H9 (cell line): Measurements from ENCODE around the gene SIGLEC12. TPM values are rescaled to one million over a fixed set of nuclear protein-coding genes. Genes with fewer than 3 reads are reported as not detected.

ENCODE experiments used
- DNase-seq: peaks from one replicate; pipeline ENCODE4 v3.0.0-alpha.2; 2017
- H2AFZ ChIP-seq: one replicate; pipeline ENCODE4 v1.6.1; 2013; ENCODE audit warnings: mild to moderate bottlenecking, low read length, control low read depth, moderate library complexity
- H2AK5ac ChIP-seq: 2 replicates; pipeline ENCODE4 v1.6.1; 2013; ENCODE audit warnings: low read length, control low read depth, mixed read lengths; ENCODE audit not compliant: insufficient read length
- H2BK120ac ChIP-seq: one replicate; pipeline ENCODE4 v1.6.1; 2013; ENCODE audit warnings: low read depth, mild to moderate bottlenecking, low read length, control low read depth, inconsistent platforms; ENCODE audit not compliant: poor library complexity, severe bottlenecking
- H2BK12ac ChIP-seq: 2 replicates; pipeline ENCODE4 v1.6.1; 2013; ENCODE audit warnings: low read length, control low read depth, mixed read lengths, low read depth; ENCODE audit not compliant: insufficient read length
- H2BK15ac ChIP-seq: 2 replicates; pipeline ENCODE4 v1.6.1; 2013; ENCODE audit warnings: low read depth, low read length, control low read depth
- H2BK20ac ChIP-seq: one replicate; pipeline ENCODE4 v1.6.1; 2013; ENCODE audit warnings: low read depth, mild to moderate bottlenecking, low read length, control low read depth, inconsistent platforms; ENCODE audit not compliant: poor library complexity, severe bottlenecking
- H2BK5ac ChIP-seq: 2 replicates; pipeline ENCODE4 v1.6.1; 2013; ENCODE audit warnings: low read length, control low read depth, mixed read lengths; ENCODE audit not compliant: insufficient read length
- H3K14ac ChIP-seq: 2 replicates; pipeline ENCODE4 v1.6.1; 2013; ENCODE audit warnings: low read length, control low read depth; ENCODE audit not compliant: insufficient read depth
- H3K18ac ChIP-seq: 2 replicates; pipeline ENCODE4 v1.6.1; 2013; ENCODE audit warnings: low read depth, mild to moderate bottlenecking, mixed read lengths, low read length, control low read depth; ENCODE audit not compliant: insufficient read length
- H3K23ac ChIP-seq: 2 replicates; pipeline ENCODE4 v1.6.1; 2013; ENCODE audit warnings: low read length, control low read depth, mixed read lengths, low read depth; ENCODE audit not compliant: insufficient read length
- H3K23me2 ChIP-seq: 2 replicates; pipeline ENCODE4 v1.6.1; 2013; ENCODE audit warnings: low read depth, mild to moderate bottlenecking, mixed read lengths, low read length, control low read depth; ENCODE audit not compliant: insufficient read length, poor library complexity, severe bottlenecking
- H3K27ac ChIP-seq: 2 replicates; pipeline ENCODE4 v1.5.1; 2013; ENCODE audit warnings: low read length, control low read depth, mixed read lengths, low read depth; ENCODE audit not compliant: insufficient read length
- H3K27me3 ChIP-seq: 2 replicates; pipeline ENCODE4 v1.6.1; 2013; ENCODE audit warnings: low read length, control low read depth, inconsistent platforms; ENCODE audit not compliant: insufficient read depth
- H3K4ac ChIP-seq: 2 replicates; pipeline ENCODE4 v1.6.1; 2013; ENCODE audit warnings: low read depth, mild to moderate bottlenecking, control low read depth, inconsistent platforms, low read length, moderate library complexity
- H3K4me1 ChIP-seq: 2 replicates; pipeline ENCODE4 v1.6.1; 2013; ENCODE audit warnings: low read length, control low read depth, inconsistent platforms; ENCODE audit not compliant: insufficient read depth
- H3K4me2 ChIP-seq: 2 replicates; pipeline ENCODE4 v1.6.1; 2013; ENCODE audit warnings: low read length, control low read depth, mixed read lengths; ENCODE audit not compliant: insufficient read length, insufficient read depth
- H3K56ac ChIP-seq: 2 replicates; pipeline ENCODE4 v1.6.1; 2013; ENCODE audit warnings: low read depth, mild to moderate bottlenecking, mixed read lengths, low read length, control low read depth; ENCODE audit not compliant: insufficient read length
- H3K79me1 ChIP-seq: 2 replicates; pipeline ENCODE4 v1.6.1; 2013; ENCODE audit warnings: low read depth, mild to moderate bottlenecking, moderate library complexity, low read length, control low read depth, inconsistent platforms; ENCODE audit not compliant: insufficient read depth, poor library complexity, severe bottlenecking
- H3K79me2 ChIP-seq: 2 replicates; pipeline ENCODE4 v1.6.1; 2013; ENCODE audit warnings: low read length, control low read depth, inconsistent platforms; ENCODE audit not compliant: insufficient read depth
- H3K9ac ChIP-seq: 2 replicates; pipeline ENCODE4 v1.6.1; 2013; ENCODE audit warnings: low read length, control low read depth, mixed read lengths; ENCODE audit not compliant: insufficient read length; ENCODE audit errors: extremely low read depth
- H3K9me3 ChIP-seq: one replicate; pipeline ENCODE4 v1.6.1; 2013; ENCODE audit warnings: low read depth, low read length, inconsistent platforms; ENCODE audit not compliant: control insufficient read depth
- H3T11ph ChIP-seq: one replicate; pipeline ENCODE4 v1.6.1; 2013; ENCODE audit warnings: mild to moderate bottlenecking, low read length, control low read depth, inconsistent platforms
- H4K20me1 ChIP-seq: one replicate; pipeline ENCODE4 v1.6.1; 2013; ENCODE audit not compliant: control insufficient read depth, insufficient read length, insufficient read depth
- H4K5ac ChIP-seq: 2 replicates; pipeline ENCODE4 v1.6.1; 2013; ENCODE audit warnings: low read depth, mild to moderate bottlenecking, mixed read lengths, low read length, control low read depth; ENCODE audit not compliant: insufficient read length
- H4K8ac ChIP-seq: replicated peaks from 2 replicates; pipeline ENCODE4 v1.6.1; 2013; ENCODE audit warnings: low read length, control low read depth, mixed read lengths, low read depth; ENCODE audit not compliant: insufficient read length
- H4K91ac ChIP-seq: 2 replicates; pipeline ENCODE4 v1.6.1; 2013; ENCODE audit warnings: low read depth, mild to moderate bottlenecking, moderate library complexity, mixed read lengths, low read length, control low read depth; ENCODE audit not compliant: insufficient read length
- H3K27ac Mint-ChIP-seq, 3 experiments: 2 replicates in 2 of 3; 3 replicates in 1 of 3; pipeline ENCODE4 v1.8.0; 2020 to 2021; ENCODE audit warnings: mixed read lengths in 3 of 3, mild to moderate bottlenecking in 1 of 3, moderate library complexity in 1 of 3
- H3K27me3 Mint-ChIP-seq: 2 replicates; pipeline ENCODE4 v1.8.0; 2021; ENCODE audit warnings: low read depth, mild to moderate bottlenecking, moderate library complexity, mixed read lengths
- H3K36me3 Mint-ChIP-seq, 3 experiments: 2 replicates in 2 of 3; 3 replicates in 1 of 3; pipeline ENCODE4 v1.8.0; 2020 to 2021; ENCODE audit warnings: low read depth in 3 of 3, mixed read lengths in 3 of 3; ENCODE audit not compliant: insufficient read depth in 1 of 3
- H3K4me1 Mint-ChIP-seq, 2 experiments: 2 replicates each; pipeline ENCODE4 v1.8.0; 2020; ENCODE audit warnings: mixed read lengths in 2 of 2
- H3K4me3 Mint-ChIP-seq, 2 experiments: 2 replicates in 1 of 2; 3 replicates in 1 of 2; pipeline ENCODE4 v1.8.0; 2020 to 2021; ENCODE audit warnings: mild to moderate bottlenecking in 2 of 2, mixed read lengths in 2 of 2, moderate library complexity in 1 of 2
- H3K9me3 Mint-ChIP-seq, 2 experiments: 2 replicates in 1 of 2; 3 replicates in 1 of 2; pipeline ENCODE4 v1.8.0; 2020; ENCODE audit warnings: mild to moderate bottlenecking in 2 of 2, mixed read lengths in 2 of 2, moderate library complexity in 1 of 2
- CTCF ChIP-seq: fragments of 200-600 bp; sonication (generic); conservative IDR thresholded peaks from 3 replicates; pipeline ENCODE4 v1.8.0; 2021; ENCODE audit warnings: antibody characterized with exemption, mild to moderate bottlenecking
- WGBS: extraction: QIAGEN DNeasy Blood & Tissue Kit; methylation state at CpG from one replicate; pipeline ENCODE4 v1.1.7; 2013; ENCODE audit warnings: missing lambda C conversion rate, low lambda C conversion rate, mixed read lengths; ENCODE audit not compliant: insufficient read length; ENCODE audit errors: extremely low coverage; 5-methylcytosine and 5-hydroxymethylcytosine counted together
- total RNA-seq: library from RNA; stranded (reverse); gene quantifications from 2 replicates; pipeline ENCODE4 v1.2.1, GENCODE V29; 2021

Gene SIGLEC12
- total RNA-seq, 1 experiment from 2014 or later, result not detected

GRCh38 chr19:51480590-51480989, 21.0 kb downstream of the SIGLEC12 start:
- H2BK120ac ChIP-seq, result no peak overlapping the region
- no peak overlapping the region; a peak in 1 of 5 replicates for H3K4me3 Mint-ChIP-seq
- H3K79me2 ChIP-seq, result no peaks in the 10 kb centered on the region
- WGBS, result no CpG with 5 or more reads among the region's 8 CpGs
- no peak overlapping the region for H3K9ac ChIP-seq
- H4K8ac ChIP-seq, result no peak overlapping the region
- peaks cover 45% of the 10 kb centered on the region for H3K27me3 Mint-ChIP-seq
- no peak overlapping the region for H3T11ph ChIP-seq
- H2BK15ac ChIP-seq, result no peak overlapping the region
- H3K14ac ChIP-seq, result no peak overlapping the region
- H4K5ac ChIP-seq, result no peak overlapping the region
- H2BK20ac ChIP-seq, result no peak overlapping the region
- H3K23me2 ChIP-seq, result no peaks in the 10 kb centered on the region
- H3K4me1 ChIP-seq, result no peaks in the 10 kb centered on the region
- peak; percentile 38 for DNase-seq
- no peak for TF ChIP-seq CTCF
- H3K79me1 ChIP-seq, result no peaks in the 10 kb centered on the region
- H3K18ac ChIP-seq, result no peak overlapping the region
- peaks cover 32 to 96% of the 10 kb centered on the region in 2 experiments for H3K9me3 Mint-ChIP-seq
- H3K27ac Mint-ChIP-seq, result no peak overlapping the region
- no peak overlapping the region for H3K27ac ChIP-seq
- no peak overlapping the region for H3K56ac ChIP-seq
- no peak overlapping the region for H2BK5ac ChIP-seq
- H4K20me1 ChIP-seq, result no peaks in the 10 kb centered on the region
- no peak overlapping the region for H3K4ac ChIP-seq
- H3K27me3 ChIP-seq, result no peaks in the 10 kb centered on the region
- no peaks in the 10 kb centered on the region for H3K9me3 ChIP-seq
- H3K36me3 Mint-ChIP-seq, result peaks cover 0 to 4% (median 0%) of the 10 kb centered on the region in 3 experiments; a peak in 2 of 7 replicates
- H3K23ac ChIP-seq, result no peak overlapping the region
- no peak overlapping the region for H2AK5ac ChIP-seq
- no peak overlapping the region for H2BK12ac ChIP-seq
- no peak overlapping the region for H2AFZ ChIP-seq
- H3K4me2 ChIP-seq, result no peak overlapping the region
- H4K91ac ChIP-seq, result no peak overlapping the region
- no peaks in the 10 kb centered on the region for H3K4me1 Mint-ChIP-seq
